Measurements from ENCODE around the gene GRID1.

Gene GRID1

DNA sequence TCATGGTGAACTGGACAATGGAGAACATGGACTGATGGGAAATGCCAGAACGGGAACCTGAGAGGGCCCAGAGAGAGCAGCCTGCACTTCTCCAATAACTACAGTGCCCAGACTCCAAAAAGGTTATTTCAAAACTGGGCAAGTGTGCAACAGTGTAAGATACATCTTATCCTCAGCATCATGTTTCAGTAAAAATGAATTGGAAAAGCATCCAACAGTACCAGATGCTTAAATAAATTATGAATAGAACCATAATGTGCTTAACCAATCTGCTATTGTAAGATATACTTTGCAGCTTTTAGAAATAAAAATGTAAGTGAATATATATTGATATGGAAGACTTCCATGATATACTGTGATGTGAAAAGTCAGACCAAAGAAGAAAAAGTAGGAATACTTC, 303.3 kb downstream of the GRID1 start:
- no peak for DNase-seq (ENCODE audit: low spot score)

DNA sequence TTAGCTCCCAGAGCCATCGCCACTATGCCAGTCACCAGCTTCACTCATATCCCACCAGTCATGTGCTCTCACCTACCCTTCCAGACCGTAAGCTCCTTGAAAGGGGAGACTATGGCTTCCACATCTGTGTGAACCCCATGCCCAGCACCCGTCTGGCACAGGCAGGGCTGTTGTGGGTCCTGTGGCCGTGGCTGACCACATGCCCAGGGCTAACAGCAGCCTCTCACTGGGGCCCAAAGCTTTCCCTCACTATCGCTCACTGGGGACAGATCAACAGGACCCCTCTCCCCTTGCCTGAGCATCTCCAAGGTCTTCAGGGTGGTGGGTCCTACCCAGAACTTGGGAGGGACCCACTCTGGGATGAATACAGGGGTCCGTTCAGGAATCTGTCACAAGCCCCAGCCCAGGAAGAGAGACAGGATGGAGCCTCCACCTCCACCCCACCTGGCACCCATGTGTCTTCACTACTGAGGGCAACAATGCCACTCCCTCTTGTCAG, 303.9 kb downstream of the GRID1 start:
- no peak for DNase-seq (ENCODE audit: low spot score)

DNA sequence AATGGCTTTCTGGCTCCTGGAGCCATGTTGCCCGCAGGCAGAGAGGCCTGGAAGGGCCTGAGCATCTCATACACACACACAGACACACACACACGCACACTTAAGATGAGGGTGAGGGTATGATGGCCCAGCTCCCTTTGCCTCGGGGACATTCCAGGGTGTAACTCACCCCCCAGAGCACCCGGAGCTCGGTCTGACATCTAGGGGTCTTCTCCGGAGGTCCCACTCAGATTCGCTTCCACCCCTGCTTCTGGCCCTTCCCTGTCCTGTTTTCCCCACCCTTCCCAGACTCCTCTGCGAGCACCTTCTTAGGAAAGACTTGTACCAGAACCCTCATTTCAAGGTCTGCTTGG, 304.4 kb downstream of the GRID1 start:
- DNase-seq (ENCODE audit: low spot score), result no peak

DNA sequence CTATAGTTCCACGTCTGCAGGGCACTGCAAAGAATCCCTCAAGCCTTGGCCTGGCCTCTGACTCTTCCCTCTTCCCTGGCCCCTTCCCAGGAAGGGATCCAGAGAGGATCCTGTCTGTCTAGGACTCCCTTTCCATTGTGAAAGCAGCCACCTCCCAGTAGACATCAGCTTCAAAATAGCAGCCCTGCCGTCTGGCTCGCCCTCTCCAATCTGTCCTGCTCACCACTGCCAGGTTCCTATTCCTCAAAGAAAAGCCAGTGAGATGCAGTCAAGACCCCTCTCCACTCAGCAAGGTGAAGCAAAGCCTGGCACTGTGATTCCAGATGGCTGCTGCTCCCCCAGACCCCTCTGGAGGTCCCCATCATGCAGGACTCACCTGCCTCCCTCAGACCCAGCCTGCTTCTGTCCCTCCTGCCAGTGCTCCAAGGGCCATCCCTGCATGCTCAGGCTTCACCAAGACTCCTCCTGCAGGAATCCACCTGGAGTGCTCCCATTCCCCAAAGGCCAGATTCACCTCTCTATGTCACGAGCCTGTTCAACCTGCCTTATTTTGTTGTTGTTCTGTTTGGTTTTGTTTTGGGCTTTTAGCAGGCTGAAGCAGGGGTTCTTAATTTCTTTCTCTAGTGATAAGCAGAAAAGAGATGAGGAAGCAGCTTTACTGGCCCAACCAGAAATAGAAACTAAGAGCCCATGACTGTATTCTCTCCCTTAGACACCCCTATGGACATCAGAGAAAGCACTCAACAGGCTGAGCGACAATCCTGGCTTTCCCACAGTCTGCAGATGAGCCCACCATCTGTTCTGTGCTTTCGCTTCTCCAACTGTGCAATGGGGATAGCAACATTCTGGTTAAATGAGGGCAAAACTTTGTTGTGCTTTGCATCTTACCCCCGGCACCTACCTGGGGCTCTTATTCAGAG, 305.1 kb downstream of the GRID1 start:
- DNase-seq (ENCODE audit: low spot score), result no peak

DNA sequence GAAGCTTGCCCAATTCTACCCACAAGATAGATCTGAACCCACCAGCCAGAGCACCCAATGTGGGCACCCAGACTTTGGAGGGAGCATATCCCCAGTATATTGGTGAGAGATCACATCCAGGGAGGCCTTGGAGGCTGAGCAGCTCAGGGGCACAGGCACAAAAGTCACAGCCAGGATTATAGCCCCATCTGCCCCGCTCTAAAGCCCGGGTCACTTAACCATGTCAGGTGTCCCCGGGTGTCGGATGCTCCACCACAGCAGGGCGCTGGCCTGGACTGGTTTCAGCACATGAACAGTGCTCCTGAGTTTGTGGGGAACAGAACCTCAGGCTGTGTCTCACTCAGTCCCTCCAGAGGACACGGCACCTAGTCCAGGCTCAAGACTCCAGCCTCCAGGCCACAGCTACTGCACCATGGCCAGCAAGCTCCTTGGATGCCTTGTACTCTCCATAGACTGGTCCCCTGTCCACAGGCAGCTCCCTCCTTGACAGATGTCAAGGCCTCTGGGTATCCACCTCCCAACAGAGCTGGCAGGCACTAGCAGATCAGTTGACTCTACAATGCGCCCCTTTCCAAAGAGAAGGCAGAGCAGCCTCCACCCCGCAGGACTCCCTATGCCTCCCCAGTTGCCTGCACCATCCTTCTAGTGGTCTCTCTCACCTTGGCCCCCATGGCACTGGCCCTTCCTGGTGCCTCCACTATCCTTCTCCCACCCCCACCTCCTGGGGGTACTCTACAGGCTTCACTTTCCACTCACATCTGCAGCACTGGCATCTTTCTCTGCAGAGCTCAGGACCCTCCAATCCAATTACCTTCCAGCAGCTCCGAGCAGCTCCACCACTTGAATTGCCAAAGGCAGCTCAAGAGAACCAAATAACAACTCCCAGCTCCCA, 306.0 kb downstream of the GRID1 start:
- no peak for DNase-seq (ENCODE audit: low spot score)

DNA sequence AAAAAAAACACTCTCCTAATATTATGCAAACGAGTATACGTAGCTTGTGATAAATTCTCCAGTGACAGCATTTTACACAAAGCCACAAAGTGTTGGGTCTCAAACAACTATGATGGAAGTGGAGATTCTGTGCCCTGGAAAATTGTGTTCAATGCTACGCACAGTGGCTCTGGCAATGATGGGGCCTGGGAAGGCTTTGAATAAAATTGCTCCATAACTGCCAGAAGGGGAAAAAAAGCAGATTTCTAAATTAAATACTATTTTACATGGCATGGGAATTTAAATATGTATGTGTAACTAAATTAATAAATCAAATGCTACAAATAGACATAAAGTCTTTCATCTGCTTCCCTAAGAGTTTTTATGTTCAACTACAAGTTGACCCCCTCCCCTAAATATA, 306.7 kb downstream of the GRID1 start:
- no peak for DNase-seq (ENCODE audit: low spot score)

DNA sequence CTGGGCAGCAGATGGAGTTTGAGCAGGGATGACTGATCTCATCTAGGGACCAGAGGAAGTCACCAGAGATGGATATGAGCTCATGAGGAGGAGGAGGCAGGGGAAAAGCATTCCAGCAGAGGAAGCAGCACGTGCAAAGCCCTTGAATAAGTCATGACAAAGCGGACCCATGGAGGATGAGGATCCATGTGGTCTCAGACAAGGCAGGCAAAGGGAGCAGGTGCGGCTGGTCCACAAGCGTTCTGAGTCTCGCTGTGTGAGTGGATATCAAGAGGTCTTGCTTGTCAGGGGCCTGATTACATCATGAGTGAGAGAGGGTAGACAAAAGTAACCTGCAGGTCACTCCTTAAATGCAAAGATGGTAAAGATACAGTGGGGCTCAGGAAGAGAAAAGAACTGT, 307.6 kb downstream of the GRID1 start:
- DNase-seq (ENCODE audit: low spot score), result no peak

DNA sequence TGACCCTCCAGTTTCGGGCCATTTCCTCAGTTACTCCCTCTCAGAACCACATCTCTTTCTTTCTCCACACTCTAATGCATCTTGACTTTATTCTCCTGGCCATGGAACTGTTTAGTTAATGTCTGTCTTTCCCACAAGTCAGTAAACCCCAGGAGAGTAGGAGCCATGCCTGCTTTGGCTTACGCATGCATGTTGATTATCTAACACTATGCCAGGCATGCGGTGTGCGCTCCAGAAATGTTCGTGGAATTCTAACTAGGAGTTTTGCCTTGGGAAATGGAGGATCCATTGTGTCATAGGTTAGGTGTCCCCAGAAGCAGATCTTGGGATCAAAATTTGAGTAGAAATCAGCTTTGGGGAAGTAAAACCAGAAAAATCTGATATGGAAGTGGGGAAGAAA, 308.9 kb downstream of the GRID1 start:
- DNase-seq (ENCODE audit: low spot score), result no peak

DNA sequence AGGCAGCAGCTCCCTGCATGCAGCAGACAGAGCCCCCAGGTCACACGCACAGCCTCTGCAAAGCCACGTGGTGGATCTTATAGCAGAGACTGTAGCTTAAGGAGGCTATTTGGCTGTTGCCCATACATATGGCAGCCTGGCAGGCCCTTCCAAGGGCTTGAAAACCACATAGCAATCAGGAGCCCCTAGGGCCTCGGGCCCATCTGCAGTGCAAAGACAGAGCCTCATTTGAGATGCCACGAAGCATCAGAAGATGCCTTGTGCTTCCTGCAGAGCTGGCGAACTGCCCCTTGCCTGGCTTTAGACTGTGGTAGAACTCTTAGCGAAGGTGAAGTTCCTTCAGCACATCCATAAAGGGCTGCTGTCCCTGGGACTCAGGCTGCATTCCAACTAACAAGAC, 309.9 kb downstream of the GRID1 start:
- no peak for DNase-seq (ENCODE audit: low spot score)

DNA sequence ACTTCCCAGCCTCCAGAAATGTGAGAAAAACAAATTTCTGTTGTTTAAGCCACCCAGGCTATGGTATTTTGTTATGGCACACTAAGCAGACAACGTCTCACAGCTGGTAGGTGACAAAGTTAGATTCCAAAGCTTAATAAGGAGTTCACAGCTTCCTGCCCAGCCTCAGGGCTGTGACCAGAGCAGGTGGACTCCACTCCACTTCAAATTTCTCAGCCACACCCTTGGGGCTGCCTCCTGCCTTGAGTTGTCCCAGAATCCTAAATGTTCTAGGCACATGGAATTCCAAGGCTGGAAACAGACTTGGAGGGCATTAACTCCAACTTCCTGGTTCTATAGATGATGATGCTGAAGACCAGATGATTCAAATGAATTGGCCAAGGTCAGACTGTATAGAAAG, 310.7 kb downstream of the GRID1 start:
- DNase-seq (ENCODE audit: low spot score), result no peak

DNA sequence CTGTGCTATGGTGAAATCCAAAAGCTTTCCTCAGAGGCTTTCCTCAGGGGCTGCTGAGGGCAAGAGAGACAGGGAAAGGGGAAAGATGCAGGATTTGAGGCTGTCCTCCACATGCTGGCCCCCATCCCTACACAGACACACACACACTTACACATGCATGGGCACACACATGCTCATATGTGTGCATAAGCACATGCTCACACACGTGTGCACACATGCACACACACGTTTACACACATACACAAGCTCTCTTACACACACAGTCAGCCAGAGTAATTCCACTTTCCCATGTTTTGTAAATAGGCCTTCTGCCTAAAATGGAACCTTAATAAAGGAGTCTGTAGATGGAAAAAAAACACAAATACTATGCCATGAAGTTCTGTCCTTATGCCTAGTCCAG, 312.9 kb downstream of the GRID1 start:
- DNase-seq (ENCODE audit: low spot score), result no peak

DNA sequence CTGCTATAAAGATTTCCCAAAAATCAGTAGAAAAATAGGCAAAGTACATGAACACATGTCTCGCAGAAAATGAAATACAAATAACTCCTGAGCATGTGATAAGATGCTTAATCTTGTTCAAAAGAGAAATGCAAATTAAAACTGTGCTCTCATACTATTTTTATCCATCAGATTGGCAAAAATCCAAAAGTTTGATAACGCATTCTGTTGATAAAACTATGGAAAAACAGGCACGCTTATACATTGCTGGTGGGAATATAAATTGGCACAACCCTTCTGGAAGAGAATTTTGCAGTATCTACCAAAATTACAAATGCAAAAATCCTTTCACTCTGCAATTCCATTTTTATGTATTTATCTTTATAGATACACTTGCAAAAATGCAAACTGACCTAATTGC, 315.0 kb downstream of the GRID1 start:
- DNase-seq (ENCODE audit: low spot score), result no peak

DNA sequence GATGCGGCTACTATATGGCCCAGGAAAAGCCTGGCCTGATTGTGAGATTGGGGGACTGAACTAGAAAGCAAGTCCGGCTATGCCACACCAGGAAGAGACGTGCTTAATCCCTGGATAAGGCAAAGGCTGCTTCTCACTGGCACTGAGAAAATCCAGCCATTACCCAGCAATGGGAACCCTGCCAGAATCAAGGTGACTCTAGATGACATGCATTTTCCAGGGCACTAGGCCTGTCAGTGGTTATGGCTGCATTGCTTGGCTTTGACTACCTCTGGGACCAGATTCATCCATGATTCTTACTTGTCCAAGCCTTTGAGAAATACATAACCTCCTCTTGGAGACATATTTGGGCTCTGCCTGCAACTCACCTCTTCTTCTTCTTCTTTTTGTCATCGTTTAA, 317.2 kb downstream of the GRID1 start:
- DNase-seq (ENCODE audit: low spot score), result no peak

DNA sequence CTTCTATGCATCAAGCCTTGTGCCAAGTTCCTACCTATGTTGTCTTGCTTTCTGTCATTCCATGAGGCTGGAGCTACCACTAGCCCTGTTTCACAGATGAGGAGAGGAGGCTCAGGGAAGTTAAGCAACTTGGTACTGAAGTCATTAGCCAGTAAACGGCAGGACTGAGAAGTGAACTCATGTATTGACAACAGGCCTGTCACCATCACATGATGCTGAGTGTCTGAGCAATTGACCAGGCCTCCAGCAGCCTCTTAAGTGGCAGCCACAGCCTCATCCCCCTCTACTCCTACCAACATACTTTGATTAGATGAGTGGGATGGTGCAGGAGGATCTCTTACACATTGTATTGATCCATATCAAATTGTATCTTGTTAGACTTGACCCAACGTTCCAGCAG, 317.6 kb downstream of the GRID1 start:
- no peak for DNase-seq (ENCODE audit: low spot score)

DNA sequence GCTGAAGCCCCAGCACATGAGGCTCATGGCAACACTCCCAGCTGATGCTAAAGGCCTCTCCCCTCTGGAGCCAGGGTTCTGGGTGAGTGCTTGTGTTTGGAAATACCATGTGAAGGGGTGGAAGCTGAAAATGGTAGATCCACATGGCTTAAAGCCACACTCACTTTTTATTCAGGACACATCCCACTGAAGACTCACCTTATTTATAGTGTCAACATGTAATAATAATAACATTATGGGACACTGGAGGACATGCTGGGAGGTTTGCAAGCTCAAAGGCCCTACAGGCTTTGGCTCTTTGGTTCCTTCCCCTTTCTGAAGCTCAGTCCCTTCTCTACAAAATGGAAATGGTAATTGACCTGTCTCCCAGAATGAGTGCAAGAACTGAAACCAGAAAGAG, 318.0 kb downstream of the GRID1 start:
- DNase-seq (ENCODE audit: low spot score), result no peak

DNA sequence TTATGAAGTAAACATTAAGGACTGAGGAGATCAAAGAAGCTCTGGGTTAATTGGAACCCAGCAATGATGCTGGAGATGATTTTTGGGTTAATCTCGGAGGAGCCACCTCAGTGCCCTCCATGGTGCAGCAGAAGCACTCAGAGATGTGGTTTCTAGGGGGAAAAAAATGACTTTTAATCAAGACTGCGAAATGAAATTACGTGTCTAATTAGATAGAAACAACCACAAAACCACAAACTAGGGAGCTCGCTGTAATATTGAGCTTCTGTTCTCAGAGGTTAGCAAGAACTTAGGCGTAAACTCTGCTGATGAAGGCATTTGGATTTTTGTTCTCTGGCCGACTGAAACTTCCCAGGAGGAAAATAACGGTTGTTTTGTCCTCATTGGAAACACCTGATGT, 319.0 kb downstream of the GRID1 start:
- no peak for DNase-seq (ENCODE audit: low spot score)

DNA sequence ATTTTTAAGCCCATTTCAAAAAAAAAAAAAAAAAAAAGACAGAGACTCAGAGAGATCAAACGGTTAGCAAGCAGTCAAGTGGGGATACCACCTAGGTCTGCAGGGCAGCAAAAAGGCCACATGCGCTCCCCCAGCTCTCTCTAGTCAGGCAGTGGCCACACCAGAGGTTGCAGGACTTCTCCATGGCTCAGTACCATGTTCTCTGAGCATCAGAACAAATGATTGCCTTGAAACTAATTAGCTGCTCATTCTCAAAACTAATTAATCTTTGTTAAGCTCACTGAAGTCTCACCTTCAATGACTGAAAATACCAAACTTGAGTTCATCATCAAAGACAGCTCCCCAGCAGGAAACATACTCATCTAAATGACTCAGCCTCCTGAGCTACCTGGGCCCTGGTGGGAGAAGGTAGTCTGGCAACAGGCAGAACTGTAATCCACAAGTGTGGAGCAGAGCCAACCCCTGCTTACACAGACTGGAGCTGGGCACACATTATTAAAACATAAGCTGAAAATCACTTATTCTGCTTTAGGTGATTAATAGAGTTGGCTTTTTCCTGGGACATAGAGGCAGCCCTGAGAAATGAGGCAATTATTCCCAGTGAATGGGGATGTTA, 319.6 kb downstream of the GRID1 start:
- DNase-seq (ENCODE audit: low spot score), result no peak

DNA sequence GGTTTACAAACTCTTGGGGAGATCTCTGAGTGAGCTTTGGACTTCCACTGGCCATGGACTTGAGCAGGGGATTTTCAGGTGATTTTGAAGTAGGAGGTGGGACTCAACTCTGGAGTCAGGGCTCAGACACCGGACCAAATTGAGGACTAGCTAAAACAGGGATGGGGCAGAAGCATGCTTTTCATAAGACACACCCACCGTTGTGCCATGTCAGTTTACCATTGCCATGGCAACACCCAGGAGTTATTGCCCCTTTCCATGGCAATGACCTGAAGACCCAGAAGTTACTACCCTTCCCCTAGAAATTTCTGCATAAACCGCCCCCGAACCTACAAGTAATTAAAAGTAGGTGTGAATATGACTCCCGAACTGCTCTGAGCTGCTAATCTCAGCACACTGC, 320.7 kb downstream of the GRID1 start:
- DNase-seq (ENCODE audit: low spot score), result no peak

DNA sequence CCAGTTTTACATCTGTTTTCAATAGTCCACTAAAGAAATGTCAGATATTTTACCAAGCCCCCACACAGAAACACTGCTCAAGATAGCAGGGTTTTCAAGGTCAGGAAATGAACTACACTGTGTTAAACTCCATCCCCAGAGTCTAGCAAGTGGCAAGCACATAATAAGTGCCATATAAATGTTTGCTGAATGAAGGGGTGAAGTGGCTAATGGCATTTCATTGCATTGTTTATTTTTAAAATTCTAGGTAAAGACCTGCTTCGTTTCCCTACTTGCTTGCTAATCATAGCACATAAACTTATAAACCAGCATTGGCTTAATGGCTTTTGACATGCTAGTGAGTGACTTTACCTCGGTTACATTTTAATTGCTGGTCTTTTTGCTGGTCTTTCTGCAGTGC, 322.6 kb downstream of the GRID1 start:
- DNase-seq (ENCODE audit: low spot score), result no peak

DNA sequence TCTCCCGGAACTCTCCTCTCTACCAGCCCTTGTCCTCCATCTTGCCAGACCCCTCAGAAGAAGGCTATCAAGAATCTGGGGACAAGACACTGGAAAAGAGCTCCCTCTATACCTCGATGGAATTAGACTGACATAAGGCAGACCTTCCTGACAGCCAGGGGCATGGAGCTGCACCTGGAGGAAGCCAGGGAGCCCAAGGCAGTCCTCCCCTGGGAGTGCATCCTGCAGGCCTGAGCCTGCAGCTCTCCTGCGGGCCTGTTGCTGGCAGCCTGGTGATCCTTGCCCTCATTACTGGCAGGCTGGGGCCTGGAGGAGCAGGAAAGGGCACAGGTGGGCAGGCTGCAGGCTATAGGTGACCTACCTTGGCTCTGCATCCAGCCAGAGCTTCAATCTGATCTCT, 323.4 kb downstream of the GRID1 start:
- no peak for DNase-seq (ENCODE audit: low spot score)

DNA sequence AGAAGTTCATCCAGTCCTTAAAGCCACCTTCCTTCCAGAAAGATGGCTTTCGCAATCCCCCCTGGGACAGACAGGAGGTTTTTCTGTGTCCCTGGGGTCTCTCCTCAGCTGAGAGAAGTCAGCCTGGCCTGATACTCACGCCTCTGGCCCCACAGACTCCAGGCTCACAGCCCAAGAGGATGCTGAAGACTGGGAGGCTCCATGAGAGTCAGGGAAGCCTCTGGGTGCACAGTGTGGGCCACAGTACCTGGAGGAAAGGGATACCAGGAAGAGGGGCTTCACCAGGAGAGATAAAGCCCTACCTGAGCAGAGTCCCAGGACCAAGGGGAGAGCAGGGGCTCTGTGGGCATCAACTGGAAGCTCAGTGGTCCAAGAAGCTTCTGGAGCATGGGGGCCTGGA, 324.4 kb downstream of the GRID1 start:
- DNase-seq (ENCODE audit: low spot score), result no peak

DNA sequence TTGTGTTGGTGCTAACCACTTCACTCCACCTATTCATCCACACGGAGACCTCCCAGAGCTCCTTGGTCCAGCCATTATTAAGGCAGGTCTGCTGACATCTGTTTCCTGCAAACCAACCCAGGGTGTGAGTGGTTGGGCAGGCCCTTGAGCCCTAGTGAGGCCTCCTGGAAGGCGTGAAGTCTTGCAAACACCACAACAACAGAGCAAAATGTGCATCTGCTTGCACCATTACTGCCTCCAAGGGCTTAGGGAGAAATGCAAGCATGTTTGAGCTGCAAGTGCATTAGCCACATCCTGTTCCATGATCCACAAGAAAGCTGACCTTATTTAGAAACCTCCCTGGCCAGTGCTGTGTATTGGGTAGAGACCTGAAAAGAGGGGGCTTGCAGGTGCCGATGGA, 325.5 kb downstream of the GRID1 start:
- DNase-seq (ENCODE audit: low spot score), result no peak

DNA sequence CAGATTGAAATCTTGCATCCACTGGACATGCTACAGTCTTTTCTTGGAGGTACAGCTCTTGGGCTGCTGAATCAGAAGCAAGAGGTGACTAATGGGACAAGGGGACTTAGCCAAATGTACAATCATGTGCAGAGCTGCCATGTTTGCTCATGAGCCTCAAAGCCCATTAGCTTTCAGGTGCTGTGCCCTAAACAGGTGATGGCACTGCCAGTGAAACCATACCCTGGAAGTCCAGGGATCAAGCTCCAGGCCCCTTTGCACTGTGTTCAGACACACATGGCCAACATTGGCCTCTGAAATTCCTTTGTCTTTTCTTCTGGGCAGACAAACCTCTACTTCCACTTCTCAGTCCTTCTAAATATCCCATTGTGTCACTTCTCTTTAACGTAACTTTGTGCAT, 328.2 kb downstream of the GRID1 start:
- DNase-seq (ENCODE audit: low spot score), result no peak

Measured in cerebellar cortex (tissue), 1 donor.